Breast epithelium (tissue), 4 donors: Measurements from ENCODE around the gene ZFR2. TPM values are rescaled to one million over a fixed set of nuclear protein-coding genes. Genes with fewer than 3 reads are reported as not detected.
"Not testable (repeated sequence)": the region's sequence is repeated elsewhere in the genome, so short reads cannot be mapped to it uniquely, and the experiment has no call there.

ENCODE experiments used
- DNase-seq, 2 donors: peaks; one replicate each; pipeline ENCODE4 v3.0.0-alpha.2; 2019; ENCODE audit warnings: low spot score in 2 of 2
- H3K27ac ChIP-seq, 2 donors: fragments of 200-600 bp; sonication (generic) in 1 of 2; one replicate each; pipeline ENCODE4 v1.5.1; 2016 to 2019; ENCODE audit warnings: mild to moderate bottlenecking in 1 of 2
- H3K27me3 ChIP-seq, 2 donors: fragments of 200-600 bp; sonication (generic) in 1 of 2; one replicate each; pipeline versions ENCODE4 v1.5.1 to v1.6.0; 2017 to 2019; ENCODE audit warnings: control low read depth in 1 of 2, mild to moderate bottlenecking in 1 of 2
- H3K36me3 ChIP-seq: fragments of 200-600 bp; one replicate; pipeline ENCODE4 v1.5.1; 2019
- H3K4me1 ChIP-seq, 2 donors: fragments of 200-600 bp; sonication (generic); one replicate each; pipeline ENCODE4 v1.5.1; 2016 to 2019; ENCODE audit warnings: control low read depth in 1 of 2
- H3K4me3 ChIP-seq, 3 donors: fragments of 200-600 bp; sonication (generic); 1 replicate in 2 of 3; 2 replicates in 1 of 3; pipeline ENCODE4 v1.5.1; 2016 to 2019; ENCODE audit warnings: mild to moderate bottlenecking in 3 of 3, moderate library complexity in 2 of 3
- H3K9me3 ChIP-seq, 2 donors: fragments of 200-600 bp; sonication (generic) in 1 of 2; one replicate each; pipeline ENCODE4 v1.5.1; 2016 to 2019; ENCODE audit warnings: control low read depth in 1 of 2
- POLR2A ChIP-seq: fragments of 450-650 bp; IDR thresholded peaks from one replicate; pipeline ENCODE4 v1.6.1; 2016; ENCODE audit warnings: antibody characterized with exemption, mild to moderate bottlenecking, moderate library complexity
- POLR2AphosphoS5 ChIP-seq, 3 donors: sonication (generic); formaldehyde crosslinking; IDR thresholded peaks; one replicate each; pipeline ENCODE4 v1.6.1; 2017; ENCODE audit warnings: antibody characterized with exemption in 3 of 3
- intact Hi-C: fragments of 100-400 bp; cut with DNase I; formaldehyde crosslinking; loops from one replicate; pipeline ENCODE4 v1.15.1; 2023; ENCODE audit warnings: low total_unique reads
- total RNA-seq, 3 donors: library from RNA; depleted of rRNA; stranded (reverse); fragments of >200 nt; gene quantifications; one replicate each; pipeline ENCODE4 v1.1.0, GENCODE V29; 2016
- TF ChIP-seq, protein P1 (sequence below), 3 donors: fragments of 450-650 bp; IDR thresholded peaks; one replicate each; pipeline ENCODE4 v1.5.1; 2016 to 2017; ENCODE audit warnings: antibody characterized with exemption in 3 of 3, mild to moderate bottlenecking in 3 of 3, moderate library complexity in 3 of 3

The ZFR2 gene
- total RNA-seq, 3 donors from 2014 or later: 0.98 TPM; not detected in 2

DNA sequence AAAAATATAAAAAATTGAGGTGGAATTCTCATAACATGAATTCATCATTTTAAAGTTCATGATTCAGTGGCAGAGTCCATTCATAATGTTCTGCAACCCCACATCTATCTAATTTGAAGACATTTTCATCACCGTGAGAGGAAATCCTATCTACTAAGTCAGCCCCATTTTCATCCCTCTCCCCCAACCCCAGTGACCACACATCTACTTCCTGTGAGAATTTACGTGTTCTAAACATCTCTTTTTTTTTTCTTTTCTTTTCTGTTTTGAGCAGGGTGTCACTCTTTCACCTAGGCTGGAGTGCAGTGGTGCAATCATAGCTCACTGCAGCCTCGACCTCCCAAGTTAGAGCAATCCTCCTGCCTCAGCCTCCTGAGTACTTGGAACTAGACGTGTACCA lies 29.1 kb upstream of the ZFR2 start:
- Histone ChIP-seq H3K27ac (no peak overlapping the region), H3K4me1 (no peaks in the 10 kb centered on the region), H3K4me3 (no peak overlapping the region), H3K36me3 (no peaks in the 10 kb centered on the region), H3K9me3 (peaks cover 0 to 9% of the 10 kb centered on the region in 2 donors), H3K27me3 (peaks cover 0 to 31% of the 10 kb centered on the region in 2 donors)
- intact Hi-C loops: no loop called here
- no peak for DNase-seq
- TF ChIP-seq POLR2A (no peak), POLR2AphosphoS5 (IDR thresholded peaks at IDR 0.05) (no peak)
- TF ChIP-seq, protein P1, sequence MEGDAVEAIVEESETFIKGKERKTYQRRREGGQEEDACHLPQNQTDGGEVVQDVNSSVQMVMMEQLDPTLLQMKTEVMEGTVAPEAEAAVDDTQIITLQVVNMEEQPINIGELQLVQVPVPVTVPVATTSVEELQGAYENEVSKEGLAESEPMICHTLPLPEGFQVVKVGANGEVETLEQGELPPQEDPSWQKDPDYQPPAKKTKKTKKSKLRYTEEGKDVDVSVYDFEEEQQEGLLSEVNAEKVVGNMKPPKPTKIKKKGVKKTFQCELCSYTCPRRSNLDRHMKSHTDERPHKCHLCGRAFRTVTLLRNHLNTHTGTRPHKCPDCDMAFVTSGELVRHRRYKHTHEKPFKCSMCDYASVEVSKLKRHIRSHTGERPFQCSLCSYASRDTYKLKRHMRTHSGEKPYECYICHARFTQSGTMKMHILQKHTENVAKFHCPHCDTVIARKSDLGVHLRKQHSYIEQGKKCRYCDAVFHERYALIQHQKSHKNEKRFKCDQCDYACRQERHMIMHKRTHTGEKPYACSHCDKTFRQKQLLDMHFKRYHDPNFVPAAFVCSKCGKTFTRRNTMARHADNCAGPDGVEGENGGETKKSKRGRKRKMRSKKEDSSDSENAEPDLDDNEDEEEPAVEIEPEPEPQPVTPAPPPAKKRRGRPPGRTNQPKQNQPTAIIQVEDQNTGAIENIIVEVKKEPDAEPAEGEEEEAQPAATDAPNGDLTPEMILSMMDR (IDR thresholded peaks at IDR 0.05): no peak

DNA sequence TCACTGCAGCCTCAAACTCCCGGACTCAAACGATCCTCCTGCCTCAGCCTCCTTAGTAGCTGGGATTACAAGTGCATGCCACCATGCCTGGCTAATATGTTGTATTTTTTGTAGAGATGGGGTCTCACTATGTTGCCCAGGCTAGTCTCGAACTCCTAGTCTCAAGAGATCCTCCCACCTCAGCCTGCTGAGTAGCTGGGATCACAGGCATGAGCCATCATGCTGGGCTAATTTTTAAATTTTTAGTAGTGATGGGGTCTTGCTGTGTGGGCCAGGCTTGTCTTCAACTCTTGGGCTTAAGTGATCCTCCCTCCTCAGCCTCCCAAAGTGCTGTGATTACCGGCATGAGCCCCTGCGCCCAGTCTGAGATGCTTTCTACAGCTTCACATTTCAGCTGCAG lies 26.9 kb upstream of the ZFR2 start:
- TF ChIP-seq, protein P1 (IDR thresholded peaks at IDR 0.05): no peak
- no peak for TF ChIP-seq POLR2A
- TF ChIP-seq POLR2AphosphoS5 (IDR thresholded peaks at IDR 0.05): no peak

DNA sequence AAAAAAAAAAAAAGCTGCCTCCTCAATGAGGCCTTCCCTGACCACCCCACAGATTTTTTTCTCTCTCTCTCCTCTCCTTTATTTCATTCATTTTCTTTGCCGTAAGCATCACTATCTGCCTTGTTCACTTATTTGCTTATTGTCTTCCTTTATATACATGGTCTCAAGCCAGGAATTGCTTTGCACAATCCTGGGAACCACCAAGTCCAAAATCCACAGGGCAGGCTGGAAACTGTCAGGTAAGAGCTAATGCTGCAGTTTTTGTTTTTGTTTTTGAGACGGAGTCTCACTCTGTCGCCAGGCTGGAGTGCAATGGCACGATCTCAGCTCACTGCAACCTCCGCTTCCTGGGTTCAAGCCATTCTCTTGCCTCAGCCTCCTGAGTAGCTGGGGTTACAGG lies 26.1 kb upstream of the ZFR2 start:
- DNase-seq, H3K36me3 ChIP-seq, H3K4me1 ChIP-seq, H3K4me3 ChIP-seq, H3K27ac ChIP-seq, intact Hi-C loops, H3K9me3 ChIP-seq: not testable (repeated sequence)
- H3K27me3 ChIP-seq: peaks cover 0 to 20% of the 10 kb centered on the region in 2 donors

More for the DNA sequence above, 26.9 kb upstream of the ZFR2 start:
- intact Hi-C loops: no loop called here
- DNase-seq: no peak
- Histone ChIP-seq H3K4me3 (no peak overlapping the region), H3K9me3 (peaks cover 0 to 9% of the 10 kb centered on the region in 2 donors), H3K36me3 (no peaks in the 10 kb centered on the region), H3K27ac (no peak overlapping the region), H3K27me3 (peaks cover 0 to 23% of the 10 kb centered on the region in 2 donors), H3K4me1 (no peaks in the 10 kb centered on the region)

DNA sequence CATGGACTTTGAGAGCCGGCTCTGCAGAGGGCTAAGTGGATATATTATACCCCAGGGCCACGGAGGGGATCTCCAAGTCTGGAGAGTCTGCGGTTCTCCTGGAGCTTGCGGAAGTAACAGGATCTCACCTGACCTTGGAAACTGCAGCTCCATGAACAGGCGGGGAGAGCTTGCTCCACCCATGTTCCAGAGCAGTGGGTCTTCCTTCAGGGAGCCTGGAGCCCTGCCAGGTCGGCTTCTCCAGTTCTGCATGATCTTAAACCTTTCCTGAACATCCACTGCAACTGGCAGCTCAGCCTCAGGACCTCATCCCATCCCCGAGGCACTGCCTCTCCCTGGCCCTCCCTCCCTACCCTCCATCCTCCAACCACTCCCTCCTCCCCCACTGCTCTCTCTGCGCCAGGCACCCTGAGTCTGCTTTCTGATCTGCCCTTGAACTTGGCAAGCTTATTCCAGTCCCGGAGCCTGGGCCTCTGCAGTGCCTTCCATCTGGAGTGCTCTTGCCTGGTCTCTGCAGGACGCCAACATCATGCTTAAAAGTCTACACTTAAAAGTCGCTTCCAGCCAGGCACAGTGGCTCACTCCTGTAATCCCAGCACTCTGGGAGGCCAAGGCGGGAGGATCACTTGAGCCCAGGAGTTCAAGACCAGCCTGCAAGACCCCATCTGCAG lies 24.8 kb upstream of the ZFR2 start:
- intact Hi-C loops: no loop called here
- Histone ChIP-seq H3K4me1 (no peaks in the 10 kb centered on the region), H3K9me3 (peaks cover 0 to 7% of the 10 kb centered on the region in 2 donors), H3K4me3 (no peak overlapping the region), H3K27me3 (peaks cover 0 to 10% of the 10 kb centered on the region in 2 donors), H3K27ac (no peak overlapping the region), H3K36me3 (no peaks in the 10 kb centered on the region)
- no peak for DNase-seq
- TF ChIP-seq POLR2A: no peak
- TF ChIP-seq, protein P1 (IDR thresholded peaks at IDR 0.05): no peak
- no peak for TF ChIP-seq POLR2AphosphoS5 (IDR thresholded peaks at IDR 0.05)

DNA sequence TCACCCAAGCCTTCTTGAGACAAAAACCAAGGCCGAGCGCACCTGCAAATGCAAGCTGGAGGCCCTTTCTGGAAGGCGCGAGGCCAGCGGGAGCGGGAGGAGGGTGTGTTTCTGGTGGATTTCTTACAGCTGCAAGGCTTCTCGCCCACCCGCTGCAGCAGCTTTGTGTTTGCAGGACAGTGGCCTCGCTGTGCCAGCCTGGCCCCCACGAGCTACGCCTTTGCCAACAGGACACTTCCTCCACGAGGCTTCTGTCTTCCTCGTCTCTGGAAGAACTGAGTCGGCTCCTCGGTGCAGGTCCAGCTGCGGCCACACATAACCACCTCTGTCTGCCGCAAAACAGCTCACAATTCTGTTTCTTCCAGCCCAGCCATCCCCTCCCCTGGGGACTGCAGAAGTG lies 21.8 kb upstream of the ZFR2 start:
- no peak overlapping the region for H3K4me3 ChIP-seq
- DNase-seq: no peak
- TF ChIP-seq POLR2AphosphoS5 (IDR thresholded peaks at IDR 0.05): no peak
- no peak for TF ChIP-seq POLR2A
- TF ChIP-seq, protein P1 (IDR thresholded peaks at IDR 0.05): no peak
- no peaks in the 10 kb centered on the region for H3K4me1 ChIP-seq
- H3K27ac ChIP-seq: no peak overlapping the region
- H3K27me3 ChIP-seq: peaks cover 0 to 7% of the 10 kb centered on the region in 2 donors
- no peaks in the 10 kb centered on the region for H3K9me3 ChIP-seq
- H3K36me3 ChIP-seq: no peaks in the 10 kb centered on the region
- intact Hi-C loops: no loop called here
